Iris pigment epithelial cell (primary cell): ENCODE results near the gene NEDD4.
"Not testable (repeated sequence)": the region's sequence is repeated elsewhere in the genome, so short reads cannot be mapped to it uniquely, and the experiment has no call there.

Experiments
- DNase-seq: peaks from one replicate; pipeline ENCODE4 v3.0.0-alpha.2; 2011; ENCODE audit warnings: low read depth

The NEDD4 gene

GRCh38 chr15:55827204-55827603 lies 166.2 kb downstream of the NEDD4 start:
- no peak for DNase-seq

- no peak for DNase-seq
Measured at GRCh38 chr15:55824857-55825613, 168.4 kb downstream of the NEDD4 start.

DNA sequence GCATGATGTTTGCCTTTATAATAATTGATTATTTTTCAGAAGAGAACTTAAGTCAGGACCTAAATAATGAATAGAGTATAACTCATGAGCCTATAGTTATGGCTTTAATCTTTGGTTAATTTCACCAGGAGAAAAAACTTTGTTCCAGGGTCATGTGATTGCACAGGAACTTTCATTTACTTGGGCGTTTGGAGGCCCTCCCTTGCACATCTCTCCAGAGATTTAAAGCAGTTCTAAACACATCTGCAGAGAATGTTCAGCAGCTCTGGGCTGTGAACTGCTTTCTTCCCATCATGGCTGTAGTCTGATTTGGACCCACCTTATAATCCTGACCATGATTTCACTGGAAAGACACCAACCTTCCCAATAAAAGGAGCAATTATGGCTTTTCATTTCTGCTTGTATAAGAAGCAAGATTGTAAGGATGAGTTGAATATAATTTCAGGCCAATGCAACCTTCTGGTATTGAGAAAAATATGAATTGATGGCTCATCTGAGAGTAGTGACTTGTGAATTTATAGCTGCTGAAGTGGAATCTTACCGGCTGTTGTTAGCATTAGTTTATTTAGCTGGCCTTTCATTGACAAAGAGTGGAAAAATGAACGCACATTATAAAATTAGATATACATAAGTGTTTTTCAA lies 169.6 kb downstream of the NEDD4 start:
- peak; percentile 23 for DNase-seq

GRCh38 chr15:55823191-55823670 lies 170.2 kb downstream of the NEDD4 start:
- peak; percentile 89 for DNase-seq

- not testable (repeated sequence) for DNase-seq
Measured at GRCh38 chr15:55821740-55822139, 171.7 kb downstream of the NEDD4 start.

GRCh38 chr15:55820043-55820442 lies 173.4 kb downstream of the NEDD4 start:
- DNase-seq = no peak

DNA sequence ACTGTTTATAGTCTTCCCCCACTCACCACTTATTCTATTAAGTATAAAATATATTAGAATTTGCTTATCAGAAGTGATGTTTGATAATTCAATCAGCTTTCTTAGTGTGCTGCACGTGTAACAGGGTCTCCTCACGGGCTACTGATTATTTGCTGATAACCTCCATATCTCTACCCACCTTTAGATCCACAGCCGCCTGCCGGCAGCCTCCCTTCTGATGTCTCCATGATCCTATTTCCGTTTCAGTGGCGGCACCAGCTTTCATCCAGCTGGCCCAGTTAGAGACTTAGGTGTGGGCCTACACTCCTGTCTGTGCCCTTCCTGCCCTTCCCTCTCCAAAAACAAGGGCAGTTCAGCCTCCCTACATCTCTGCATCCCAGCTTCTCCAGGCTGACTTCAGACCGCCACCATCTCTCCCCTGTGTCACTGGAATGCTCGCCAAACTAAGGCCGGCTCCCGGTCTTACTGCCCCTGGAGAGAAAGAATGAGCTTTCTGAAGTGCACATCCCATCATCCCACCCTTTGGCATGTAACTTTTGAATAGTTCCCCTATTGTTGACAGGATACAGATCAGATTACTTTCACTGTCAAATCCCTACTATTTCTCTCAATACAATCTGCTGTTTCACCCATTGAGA lies 173.9 kb downstream of the NEDD4 start:
- no peak for DNase-seq

- no peak for DNase-seq
Measured at GRCh38 chr15:55816017-55816416, 177.4 kb downstream of the NEDD4 start.

DNA sequence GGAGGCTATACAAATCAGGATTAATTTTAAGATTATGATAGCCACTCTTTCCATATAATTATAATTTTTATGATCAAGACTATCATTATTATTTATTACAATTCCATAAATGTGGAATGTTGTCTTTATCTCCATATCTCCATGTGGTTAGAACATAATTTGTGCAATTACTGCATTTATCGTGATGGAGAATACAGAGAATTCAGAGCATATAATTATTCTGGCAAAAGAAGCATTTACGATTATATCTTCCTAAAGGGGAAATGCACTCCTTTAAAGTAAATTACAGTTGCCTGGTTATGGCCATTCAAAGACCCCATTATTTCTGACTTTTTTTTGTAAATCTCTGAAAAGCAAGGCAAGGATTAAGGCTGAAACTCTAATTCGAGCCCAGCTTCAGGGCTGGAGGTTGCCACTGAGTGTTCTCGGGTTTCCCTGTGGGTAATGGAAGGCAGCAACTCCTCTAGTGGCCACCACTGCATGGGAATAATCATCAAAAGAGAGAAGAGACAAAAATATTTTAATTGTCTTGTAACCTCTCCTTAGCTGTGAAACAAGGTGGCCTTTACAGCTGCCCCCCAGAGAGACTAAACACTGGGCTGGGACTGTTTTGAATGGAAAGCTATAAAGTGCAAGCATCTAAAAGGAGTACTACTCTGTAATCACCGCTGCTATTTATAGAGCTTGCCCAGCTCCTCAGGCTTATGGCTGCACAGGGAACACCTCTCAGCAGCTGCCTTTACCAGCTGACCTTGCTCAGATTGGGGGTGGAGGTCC lies 190.6 kb downstream of the NEDD4 start:
- DNase-seq = no peak

- DNase-seq = no peak
Measured at GRCh38 chr15:55800216-55800615, 193.2 kb downstream of the NEDD4 start.

DNA sequence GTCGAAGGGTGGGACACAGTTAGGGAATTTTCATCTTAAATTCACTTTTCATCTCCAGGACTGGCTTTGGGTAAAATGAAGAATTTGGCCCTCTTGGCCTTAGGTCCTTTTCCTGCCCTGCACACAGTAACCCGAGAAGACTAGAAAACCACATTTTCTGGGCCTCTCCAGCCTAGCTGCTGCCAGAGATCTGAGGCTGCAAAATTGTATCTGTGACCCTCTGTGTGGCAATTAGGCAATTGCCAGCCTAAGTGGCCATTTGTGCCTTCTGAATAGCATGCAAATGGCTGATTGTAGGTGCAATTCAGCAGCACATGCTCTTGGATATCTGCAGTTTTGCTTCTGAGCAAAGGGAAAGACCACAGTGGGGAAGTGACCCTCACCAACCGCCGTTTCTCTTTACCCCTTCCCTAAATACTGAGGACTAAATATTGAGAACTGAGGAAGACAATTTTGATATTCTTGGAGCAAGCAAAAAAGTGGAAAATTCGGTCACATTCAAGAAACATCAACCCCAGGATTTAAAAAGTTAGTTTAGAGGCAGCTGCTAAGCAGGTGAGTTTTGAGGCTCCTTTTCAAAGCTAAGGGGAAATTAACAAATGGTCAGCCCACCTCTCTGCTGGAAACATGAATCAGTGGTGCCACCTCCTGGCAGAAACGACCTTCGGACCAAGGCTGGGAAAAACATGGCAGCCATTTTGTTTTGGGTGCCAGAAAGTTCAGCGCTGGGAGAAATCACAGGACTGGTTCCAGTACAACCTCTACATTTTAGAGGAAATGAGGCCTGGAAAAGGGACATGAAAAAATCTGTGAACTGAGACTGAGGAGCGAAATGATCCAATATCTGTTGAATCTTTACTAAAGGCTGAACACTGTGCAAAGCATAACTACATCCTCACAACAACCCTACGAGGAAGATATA lies 193.9 kb downstream of the NEDD4 start:
- peak; percentile 59 for DNase-seq

- peak; percentile 46 for DNase-seq
Measured at GRCh38 chr15:55796321-55796965, 197.0 kb downstream of the NEDD4 start.

DNA sequence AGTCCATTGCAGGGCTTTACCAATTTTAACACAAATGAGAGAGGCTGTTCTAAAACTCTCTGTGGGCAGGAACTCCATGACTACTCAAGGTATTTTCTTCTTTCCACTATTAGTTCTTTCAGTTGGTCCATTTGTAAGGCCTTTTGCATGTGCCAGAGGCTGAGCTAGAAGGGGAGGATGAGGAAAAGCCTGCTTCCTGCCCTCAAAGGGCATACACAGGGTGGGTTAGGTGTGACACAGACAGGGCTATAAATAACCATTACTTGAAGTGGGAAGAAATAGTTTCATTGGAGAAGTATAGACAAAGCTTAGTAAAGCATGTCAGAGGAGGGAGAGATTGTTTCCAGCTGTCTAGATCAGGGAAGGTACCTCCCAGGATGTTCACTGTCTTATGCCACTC lies 198.4 kb downstream of the NEDD4 start:
- DNase-seq = no peak

DNA sequence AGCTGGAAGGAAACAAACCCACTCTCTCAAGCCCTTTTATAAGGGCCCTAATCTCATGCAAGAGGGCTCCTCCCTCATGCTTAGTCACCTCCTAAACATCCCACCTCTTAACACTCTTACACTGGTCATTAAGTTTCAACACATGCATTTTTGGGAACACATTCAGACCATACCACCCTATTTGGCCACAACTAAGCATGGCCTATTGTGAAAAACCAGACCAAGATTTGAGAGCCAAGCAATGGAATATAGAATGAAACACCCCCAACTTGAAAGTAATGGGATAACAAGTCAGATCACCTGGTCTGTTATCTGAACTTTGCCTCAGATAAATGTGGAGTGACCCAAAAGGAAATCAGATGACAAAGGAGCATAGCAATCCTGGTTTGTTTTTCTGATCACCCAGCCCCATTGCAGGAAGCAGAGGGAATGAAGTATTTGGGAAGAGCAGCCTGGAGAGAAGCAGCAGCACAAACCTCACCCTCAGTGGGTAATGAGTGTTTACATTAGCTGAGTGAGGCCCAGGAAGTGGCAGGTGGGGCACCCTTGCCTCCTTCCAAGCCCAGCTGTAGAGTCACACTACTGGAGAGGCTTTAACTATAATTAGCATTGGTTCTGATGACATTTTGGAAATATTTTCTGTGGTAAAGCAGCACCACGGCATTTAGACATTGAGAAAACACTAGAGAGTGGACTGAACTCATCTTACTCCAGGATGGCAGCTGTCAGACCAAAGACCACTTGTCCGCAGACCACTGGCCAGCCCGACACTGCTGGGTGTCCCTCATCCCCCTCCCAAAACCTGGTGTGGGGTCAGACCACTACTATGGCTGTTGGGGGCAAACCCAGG lies 201.6 kb downstream of the NEDD4 start:
- peak; percentile 85 for DNase-seq

DNA sequence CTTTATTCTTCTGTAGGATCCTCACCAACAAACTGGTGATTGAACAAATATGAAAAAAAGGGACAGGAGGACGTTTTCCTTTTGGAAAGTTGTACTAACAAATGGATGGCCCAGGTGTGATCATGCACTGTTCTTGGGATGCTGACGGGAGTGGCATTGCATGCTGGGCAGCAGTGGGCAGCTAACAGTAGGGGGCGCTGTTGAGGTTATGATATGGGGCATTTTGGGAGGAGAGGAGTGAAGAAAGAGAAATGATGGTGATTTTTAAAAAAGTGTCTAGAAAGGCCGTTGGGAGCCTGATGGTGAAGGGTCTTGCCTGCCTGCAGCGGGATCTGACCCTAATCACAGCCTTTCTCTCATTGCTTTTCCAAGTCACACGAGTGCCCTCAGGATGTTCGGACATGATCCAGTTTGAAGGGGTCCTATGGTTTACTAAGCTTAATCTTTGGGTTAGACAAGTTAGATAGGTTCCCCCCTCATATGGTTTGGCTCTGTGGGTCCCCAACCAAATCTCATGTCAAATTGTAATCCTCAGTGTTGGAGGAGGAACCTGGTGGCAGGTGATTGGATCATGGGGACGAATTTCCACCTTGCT lies 204.2 kb downstream of the NEDD4 start:
- DNase-seq = no peak

DNA sequence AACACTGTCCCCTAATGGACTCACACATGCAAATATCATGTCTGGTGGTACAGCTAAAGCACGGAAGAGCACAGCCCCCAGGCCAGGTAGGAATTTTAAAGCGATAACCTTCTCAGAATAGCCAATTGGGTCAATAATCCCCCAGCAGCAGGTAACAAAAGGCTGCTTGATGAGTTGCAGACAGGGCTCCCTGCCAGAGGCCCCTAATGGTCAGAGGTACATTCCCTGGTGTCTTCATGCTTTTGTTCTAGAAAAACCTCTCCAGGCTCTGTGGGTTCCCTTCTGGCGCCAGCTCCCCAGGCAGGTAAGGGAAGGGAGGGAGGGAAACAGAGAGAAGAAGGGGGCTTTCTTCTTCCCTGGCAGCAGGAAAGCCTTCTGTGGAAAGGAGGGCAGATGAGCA lies 207.1 kb downstream of the NEDD4 start:
- no peak for DNase-seq

DNA sequence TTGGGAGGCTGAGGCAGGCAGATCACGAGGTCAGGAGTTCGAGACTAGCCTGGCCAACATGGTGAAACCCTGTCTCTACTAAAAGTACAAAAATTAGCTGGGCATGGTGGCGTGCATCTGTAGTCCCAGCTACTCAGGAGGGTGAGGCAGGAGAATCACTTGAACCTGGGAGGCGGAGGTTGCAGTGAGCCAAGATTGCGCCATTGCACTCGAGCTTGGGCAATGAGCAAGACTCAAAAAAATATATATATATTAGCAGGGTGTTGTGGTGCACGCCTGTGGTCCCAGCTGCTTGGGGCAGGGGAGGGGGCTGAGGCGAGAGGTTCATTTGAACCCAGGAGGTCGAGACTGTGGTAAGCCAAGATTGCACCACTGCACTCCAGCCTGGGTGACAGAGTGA lies 207.8 kb downstream of the NEDD4 start:
- not testable (repeated sequence) for DNase-seq

- DNase-seq = no peak
Measured at GRCh38 chr15:55784286-55784685, 209.1 kb downstream of the NEDD4 start.

- DNase-seq = no peak
Measured at GRCh38 chr15:55782901-55783300, 210.5 kb downstream of the NEDD4 start.
